DOHH2 (cell line): ENCODE results near the gene RASSF4.
A peak's percentile ranks its signal among the peaks of the same experiment; 100 is the strongest.

Source experiments
- H3F3A ChIP-seq: fragments of 200-600 bp; sonication (generic), shearing (Covaris generic); 2 replicates; pipeline ENCODE4 v1.6.0; 2016; ENCODE audit warnings: antibody characterized with exemption, mild to moderate bottlenecking; ENCODE audit not compliant: control insufficient read depth, insufficient read depth
- H3K27ac ChIP-seq: fragments of 200-600 bp; sonication (generic); 2 replicates; pipeline ENCODE4 v1.5.1; 2014; ENCODE audit warnings: low read depth, mild to moderate bottlenecking, low read length, moderate library complexity
- H3K27me3 ChIP-seq: fragments of 200-600 bp; sonication (generic); 2 replicates; pipeline ENCODE4 v1.6.1; 2014; ENCODE audit warnings: mild to moderate bottlenecking, low read length, mixed read lengths; ENCODE audit not compliant: control insufficient read depth
- H3K36me3 ChIP-seq: fragments of 200-600 bp; sonication (generic); 2 replicates; pipeline ENCODE4 v1.6.1; 2014; ENCODE audit warnings: mild to moderate bottlenecking, low read length, moderate library complexity, mixed read lengths; ENCODE audit not compliant: control insufficient read depth
- H3K4me1 ChIP-seq: fragments of 200-600 bp; sonication (generic); 2 replicates; pipeline ENCODE4 v1.6.1; 2014; ENCODE audit warnings: mild to moderate bottlenecking, low read length, mixed read lengths; ENCODE audit not compliant: control insufficient read depth
- H3K4me2 ChIP-seq: fragments of 200-600 bp; sonication (generic); 2 replicates; pipeline ENCODE4 v1.6.0; 2014; ENCODE audit warnings: mild to moderate bottlenecking, low read length, moderate library complexity
- H3K4me3 ChIP-seq: fragments of 200-600 bp; sonication (generic); 2 replicates; pipeline ENCODE4 v1.5.1; 2014; ENCODE audit warnings: mild to moderate bottlenecking, low read length, mixed read lengths
- H3K79me2 ChIP-seq: fragments of 200-600 bp; sonication (generic); 2 replicates; pipeline ENCODE4 v1.6.1; 2014; ENCODE audit warnings: mild to moderate bottlenecking, low read length, mixed read lengths; ENCODE audit not compliant: control insufficient read depth
- H3K9me2 ChIP-seq: fragments of 200-600 bp; sonication (generic); replicated peaks from 2 replicates; pipeline ENCODE4 v1.6.1; 2014; ENCODE audit warnings: mild to moderate bottlenecking, low read length, mixed read lengths; ENCODE audit not compliant: control insufficient read depth
- H3K9me3 ChIP-seq: fragments of 200-600 bp; sonication (generic); 2 replicates; pipeline ENCODE4 v1.6.1; 2014; ENCODE audit warnings: antibody characterized with exemption, low read length, mixed read lengths; ENCODE audit not compliant: control insufficient read depth, insufficient read depth
- H4K20me1 ChIP-seq: fragments of 200-600 bp; sonication (generic); 2 replicates; pipeline ENCODE4 v1.6.0; 2014; ENCODE audit warnings: low read depth, mild to moderate bottlenecking, antibody characterized with exemption, low read length, moderate library complexity; ENCODE audit not compliant: control insufficient read depth, insufficient read depth
- CTCF ChIP-seq: fragments of 200-600 bp; sonication (generic); IDR thresholded peaks from one replicate; pipeline ENCODE4 v1.5.1; 2014; ENCODE audit warnings: antibody characterized with exemption, mild to moderate bottlenecking, low read depth, low read length; ENCODE audit not compliant: poor library complexity, severe bottlenecking
- EZH2phosphoT487 ChIP-seq: fragments of 200-600 bp; sonication (generic); IDR thresholded peaks from 2 replicates; pipeline ENCODE4 v1.6.1; 2017; ENCODE audit warnings: borderline replicate concordance, mild to moderate bottlenecking, antibody characterized with exemption, low read length, moderate library complexity, mixed read lengths

Gene RASSF4

GRCh38 chr10:44959247-44960087 is at the start of gene RASSF4:
RASSF4 (plus strand) TSS chr10:44959802; CDS start chr10:44970203, 10,401 bp downstream.
- Histone ChIP-seq H3K36me3 (no peaks in the 10 kb centered on the region), H3K4me3 (peak within 1 kb of the TSS; percentile 95), H3K4me1 (peaks cover 53% of the 10 kb centered on the region), H3K27ac (no peak within 1 kb of the TSS), H3K9me3 (no peaks in the 10 kb centered on the region), H3F3A (0 out of 2 replicates have a peak, but pooled peaks cover 5% of the 10 kb centered on the region), H3K27me3 (no peaks in the 10 kb centered on the region), H3K4me2 (peak within 1 kb of the TSS; percentile 81), H3K79me2 (peaks cover 10% of the 10 kb centered on the region), H4K20me1 (no peaks in the 10 kb centered on the region), H3K9me2 (no peaks in the 10 kb centered on the region)
- TF ChIP-seq CTCF (no peak), EZH2phosphoT487 (no peak)

GRCh38 chr10:44909910-44910309 is 49.7 kb upstream of the RASSF4 start:
- H3K9me3 ChIP-seq: no peaks in the 10 kb centered on the region
- no peaks in the 10 kb centered on the region for H3K9me2 ChIP-seq
- no peak overlapping the region for H3K27ac ChIP-seq
- no peaks in the 10 kb centered on the region for H4K20me1 ChIP-seq
- peaks cover 12% of the 10 kb centered on the region; the same call in 1 of the 2 replicates for H3K27me3 ChIP-seq
- no peaks in the 10 kb centered on the region for H3K36me3 ChIP-seq
- H3K4me1 ChIP-seq: peaks cover 9% of the 10 kb centered on the region
- H3K79me2 ChIP-seq: no peaks in the 10 kb centered on the region
- TF ChIP-seq EZH2phosphoT487: no peak
- TF ChIP-seq CTCF: no peak
- no peak overlapping the region for H3K4me2 ChIP-seq
- no peaks in the 10 kb centered on the region for H3F3A ChIP-seq
- H3K4me3 ChIP-seq: no peak overlapping the region

GRCh38 chr10:44910602-44911001 is 49.0 kb upstream of the RASSF4 start:
- no peaks in the 10 kb centered on the region for H3K79me2 ChIP-seq
- H3K27me3 ChIP-seq: peaks cover 12% of the 10 kb centered on the region; the same call in 1 of the 2 replicates
- H3K27ac ChIP-seq: no peak overlapping the region
- no peak overlapping the region for H3K4me3 ChIP-seq
- no peaks in the 10 kb centered on the region for H3K9me2 ChIP-seq
- no peak overlapping the region for H3K4me2 ChIP-seq
- H4K20me1 ChIP-seq: no peaks in the 10 kb centered on the region
- peaks cover 9% of the 10 kb centered on the region for H3K4me1 ChIP-seq
- H3K9me3 ChIP-seq: no peaks in the 10 kb centered on the region
- no peaks in the 10 kb centered on the region for H3K36me3 ChIP-seq
- H3F3A ChIP-seq: no peaks in the 10 kb centered on the region
- TF ChIP-seq CTCF (no peak), EZH2phosphoT487 (no peak)
